Measurements from ENCODE around the gene CEP41. TPM values are rescaled to one million over a fixed set of nuclear protein-coding genes. Genes with fewer than 3 reads are reported as not detected.

CEP41 gene
- total RNA-seq, 2 donors from 2014 or later = 6.9 to 8.3 TPM

DNA sequence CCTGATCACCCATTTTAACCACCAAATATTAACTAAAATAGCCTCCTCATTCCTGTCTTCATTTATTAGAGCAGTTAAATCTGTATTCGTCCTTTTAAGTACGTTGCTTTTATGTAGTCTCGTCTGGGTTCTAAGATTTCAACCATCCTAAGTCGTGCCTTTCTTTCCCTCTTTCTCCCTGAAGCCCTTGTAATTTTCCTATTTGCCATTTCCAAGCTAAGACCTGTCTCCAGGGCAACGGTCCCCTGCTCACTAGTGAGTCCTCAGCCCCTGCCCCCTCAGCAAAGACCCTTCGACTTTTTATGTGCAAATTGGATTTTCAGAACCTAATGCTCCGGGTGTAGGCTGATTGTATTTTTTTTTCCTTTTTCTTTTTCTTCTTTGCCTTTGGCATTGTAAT, 35.0 kb upstream of the CEP41 start:
- ATAC-seq (no peak), DNase-seq (no peak)
- H3K4me1 ChIP-seq = no peaks in the 10 kb centered on the region
- no peaks in the 10 kb centered on the region for H3K36me3 ChIP-seq (replicated peaks in 1 of 2; ENCODE audit: insufficient read depth in 1 of 2, low read depth in 2 of 2)
- H3K27ac ChIP-seq = no peak overlapping the region
- H3K4me3 ChIP-seq = no peak overlapping the region
- intact Hi-C loops (cut with DNase I) = no loop called here
- H3K27me3 ChIP-seq = no peaks in the 10 kb centered on the region
- no peaks in the 10 kb centered on the region for H3K9me3 ChIP-seq
- TF ChIP-seq, protein P1, sequence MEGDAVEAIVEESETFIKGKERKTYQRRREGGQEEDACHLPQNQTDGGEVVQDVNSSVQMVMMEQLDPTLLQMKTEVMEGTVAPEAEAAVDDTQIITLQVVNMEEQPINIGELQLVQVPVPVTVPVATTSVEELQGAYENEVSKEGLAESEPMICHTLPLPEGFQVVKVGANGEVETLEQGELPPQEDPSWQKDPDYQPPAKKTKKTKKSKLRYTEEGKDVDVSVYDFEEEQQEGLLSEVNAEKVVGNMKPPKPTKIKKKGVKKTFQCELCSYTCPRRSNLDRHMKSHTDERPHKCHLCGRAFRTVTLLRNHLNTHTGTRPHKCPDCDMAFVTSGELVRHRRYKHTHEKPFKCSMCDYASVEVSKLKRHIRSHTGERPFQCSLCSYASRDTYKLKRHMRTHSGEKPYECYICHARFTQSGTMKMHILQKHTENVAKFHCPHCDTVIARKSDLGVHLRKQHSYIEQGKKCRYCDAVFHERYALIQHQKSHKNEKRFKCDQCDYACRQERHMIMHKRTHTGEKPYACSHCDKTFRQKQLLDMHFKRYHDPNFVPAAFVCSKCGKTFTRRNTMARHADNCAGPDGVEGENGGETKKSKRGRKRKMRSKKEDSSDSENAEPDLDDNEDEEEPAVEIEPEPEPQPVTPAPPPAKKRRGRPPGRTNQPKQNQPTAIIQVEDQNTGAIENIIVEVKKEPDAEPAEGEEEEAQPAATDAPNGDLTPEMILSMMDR (IDR thresholded peaks at IDR 0.05) = no peak
- no peak for TF ChIP-seq POLR2A (IDR thresholded peaks at IDR 0.05)
- WGBS, 2 donors = 68 to 78% methylated on average over 7 of the region's 7 CpGs

DNA sequence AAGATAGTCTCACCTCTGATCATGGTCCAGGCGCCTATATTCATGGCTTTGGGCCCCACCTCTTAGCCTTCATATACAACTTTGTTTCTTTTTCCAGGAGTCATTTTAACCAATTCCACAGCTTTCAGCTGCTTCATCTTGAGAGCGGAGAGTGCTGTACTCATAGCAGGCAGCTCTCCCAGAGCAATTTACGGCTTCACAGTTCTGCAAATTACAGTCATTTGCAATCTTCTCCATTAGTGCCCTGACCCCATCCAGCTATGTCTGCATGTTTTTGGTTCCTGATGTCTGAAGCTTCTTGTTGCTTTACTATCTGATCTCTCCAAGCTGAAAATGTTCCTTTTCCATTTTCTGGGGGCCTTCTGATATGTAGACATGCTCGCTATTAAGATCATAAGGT, 33.1 kb upstream of the CEP41 start:
- WGBS, 2 donors = 77 to 91% methylated on average over 4 of the region's 4 CpGs
- DNase-seq (no peak), ATAC-seq (no peak)
- Histone ChIP-seq H3K27me3 (no peaks in the 10 kb centered on the region), H3K9me3 (no peaks in the 10 kb centered on the region), H3K27ac (no peak overlapping the region), H3K4me3 (no peak overlapping the region), H3K36me3 (replicated peaks in 1 of 2; ENCODE audit: insufficient read depth in 1 of 2, low read depth in 2 of 2) (no peaks in the 10 kb centered on the region), H3K4me1 (no peaks in the 10 kb centered on the region)
- intact Hi-C loops (cut with DNase I) = no loop called here
- TF ChIP-seq, protein P1 (IDR thresholded peaks at IDR 0.05) = no peak
- no peak for TF ChIP-seq POLR2A (IDR thresholded peaks at IDR 0.05)

DNA sequence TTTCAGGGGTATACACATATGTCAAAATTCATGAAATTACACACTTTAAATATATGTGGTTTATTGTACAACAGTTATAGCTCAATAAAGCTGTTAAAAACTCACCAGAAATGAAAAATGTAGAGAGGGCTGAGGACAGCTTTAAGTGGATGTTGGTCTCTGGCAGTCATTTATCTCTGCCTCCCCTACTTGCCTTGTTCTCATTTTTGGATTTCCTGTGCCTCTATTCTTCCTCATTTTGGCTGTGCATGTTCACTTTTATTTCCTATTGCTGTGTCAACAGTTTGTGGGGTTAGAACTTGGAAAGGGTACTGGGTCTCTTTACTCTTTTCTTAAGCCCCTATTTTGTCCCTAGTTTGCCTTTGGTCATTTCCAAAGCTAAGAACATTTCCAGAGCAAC, 32.5 kb upstream of the CEP41 start:
- no peaks in the 10 kb centered on the region for H3K9me3 ChIP-seq
- no peak overlapping the region for H3K4me3 ChIP-seq
- H3K27ac ChIP-seq = no peak overlapping the region
- intact Hi-C loops (cut with DNase I) = no loop called here
- TF ChIP-seq, protein P1 (IDR thresholded peaks at IDR 0.05) = no peak
- TF ChIP-seq POLR2A (IDR thresholded peaks at IDR 0.05) = no peak
- no peaks in the 10 kb centered on the region for H3K36me3 ChIP-seq (replicated peaks in 1 of 2; ENCODE audit: insufficient read depth in 1 of 2, low read depth in 2 of 2)
- no peaks in the 10 kb centered on the region for H3K4me1 ChIP-seq
- DNase-seq = no peak
- ATAC-seq = no peak
- H3K27me3 ChIP-seq = no peaks in the 10 kb centered on the region

DNA sequence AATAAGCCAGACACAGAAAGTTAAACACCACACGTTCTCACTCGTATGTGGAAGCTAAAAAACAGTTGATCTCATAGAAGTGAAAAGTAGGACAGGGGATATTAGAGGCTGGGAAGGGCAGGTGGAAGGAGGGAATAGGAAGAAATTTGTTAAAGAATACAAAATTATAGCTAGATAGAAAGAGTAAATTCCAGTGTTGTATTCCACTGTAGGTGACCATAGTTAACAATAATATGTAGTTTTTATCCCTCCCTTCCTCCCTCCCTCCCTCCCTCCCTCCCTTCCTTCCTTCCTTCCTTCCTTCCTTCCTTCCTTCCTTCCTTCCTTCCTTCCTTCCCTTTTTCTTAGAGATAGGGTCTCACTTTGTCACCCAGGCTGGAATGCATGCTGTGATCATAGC, 31.2 kb upstream of the CEP41 start:
- intact Hi-C loops (cut with DNase I) = no loop called here
- no peak overlapping the region for H3K27ac ChIP-seq
- DNase-seq (no peak), ATAC-seq (no peak)
- H3K4me3 ChIP-seq = no peak overlapping the region
- H3K9me3 ChIP-seq = no peaks in the 10 kb centered on the region
- 86 to 88% methylated on average over 2 of the region's 2 CpGs for WGBS, 2 donors
- no peaks in the 10 kb centered on the region for H3K27me3 ChIP-seq
- TF ChIP-seq, protein P1 (IDR thresholded peaks at IDR 0.05) = no peak
- TF ChIP-seq POLR2A (IDR thresholded peaks at IDR 0.05) = no peak
- H3K36me3 ChIP-seq (replicated peaks in 1 of 2; ENCODE audit: insufficient read depth in 1 of 2, low read depth in 2 of 2) = no peaks in the 10 kb centered on the region
- H3K4me1 ChIP-seq = no peaks in the 10 kb centered on the region

DNA sequence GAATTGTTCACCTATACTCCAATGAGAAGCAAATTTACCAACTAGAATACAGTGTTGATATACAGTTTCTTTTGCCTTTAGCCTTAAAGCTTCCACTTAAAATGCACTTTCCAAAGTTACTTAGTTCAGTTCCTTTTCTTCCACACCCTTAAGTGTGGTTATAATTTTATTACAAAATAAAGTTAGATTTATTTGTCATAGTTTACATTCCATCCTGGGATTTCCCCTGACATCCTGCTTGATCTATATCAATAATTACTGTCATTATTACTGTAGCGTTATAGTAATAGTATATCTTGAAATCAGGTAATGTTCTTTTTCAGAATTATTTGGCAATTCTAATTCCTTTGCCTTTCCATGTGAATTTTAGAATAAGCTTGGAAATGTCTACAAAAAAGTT, 27.8 kb upstream of the CEP41 start:
- no peak overlapping the region for H3K27ac ChIP-seq
- no peak for ATAC-seq

More for the DNA sequence above, 27.8 kb upstream of the CEP41 start:
- DNase-seq = no peak
- no peaks in the 10 kb centered on the region for H3K27me3 ChIP-seq
- H3K4me3 ChIP-seq = no peak overlapping the region
- TF ChIP-seq, protein P1 (IDR thresholded peaks at IDR 0.05) = no peak
- no peak for TF ChIP-seq POLR2A (IDR thresholded peaks at IDR 0.05)
- intact Hi-C loops (cut with DNase I) = no loop called here
- H3K9me3 ChIP-seq = no peaks in the 10 kb centered on the region
- no peaks in the 10 kb centered on the region for H3K4me1 ChIP-seq
- no peaks in the 10 kb centered on the region for H3K36me3 ChIP-seq (replicated peaks in 1 of 2; ENCODE audit: insufficient read depth in 1 of 2, low read depth in 2 of 2)
- 97 to 100% methylated on average over 1 of the region's 1 CpG for WGBS, 2 donors

Measured in body of pancreas (tissue), 4 donors.